Right lung (tissue), 5 donors: ENCODE data around the gene TWF2. TPM values are rescaled to one million over a fixed set of nuclear protein-coding genes. Genes with fewer than 3 reads are reported as not detected.

Experiments used
- DNase-seq, 2 donors: peaks; one replicate each; pipeline ENCODE4 v3.0.0-alpha.2; 2013
- polyA plus RNA-seq, 5 donors: library from polyadenylated mRNA; unstranded; fragments of 120-200 nt; gene quantifications; one replicate each; pipeline versions ENCODE4 v1.2.1 to v1.2.3, GENCODE V29; 2013; ENCODE audit warnings: inconsistent platforms in 1 of 5, low replicate concordance in 1 of 5; ENCODE audit not compliant: insufficient read length in 5 of 5, insufficient read depth in 1 of 5

Gene TWF2
- polyA plus RNA-seq, 5 donors = 25.5 to 45.0 (median 31.5) TPM

- no peak for DNase-seq
These were observed 23.5 kb upstream of the TWF2 start for GRCh38 chr3:52262447-52262846.

- DNase-seq = no peak
These were observed 20.5 kb upstream of the TWF2 start for GRCh38 chr3:52259448-52259847.

- DNase-seq = no peak
These were observed 20.1 kb upstream of the TWF2 start for GRCh38 chr3:52259035-52259434.

- DNase-seq = no peak
These were observed 19.0 kb upstream of the TWF2 start for GRCh38 chr3:52257911-52258310.

- no peak for DNase-seq
These were observed 17.7 kb upstream of the TWF2 start for GRCh38 chr3:52256622-52257021.

GRCh38 chr3:52256159-52256558 lies 17.2 kb upstream of the TWF2 start:
- no peak for DNase-seq

- no peak for DNase-seq
These were observed 15.7 kb upstream of the TWF2 start for GRCh38 chr3:52254608-52255007.

GRCh38 chr3:52253314-52254304 lies 14.7 kb upstream of the TWF2 start:
- no peak for DNase-seq

GRCh38 chr3:52250122-52250521 lies 11.2 kb upstream of the TWF2 start:
- DNase-seq = no peak

- no peak for DNase-seq
These were observed 10.7 kb upstream of the TWF2 start for GRCh38 chr3:52249683-52250082.

- DNase-seq = no peak
These were observed 10.0 kb upstream of the TWF2 start for GRCh38 chr3:52248816-52249547.

- no peak for DNase-seq
These were observed 9.2 kb upstream of the TWF2 start for GRCh38 chr3:52248165-52248541.

GRCh38 chr3:52247409-52248164 lies 8.6 kb upstream of the TWF2 start:
- DNase-seq = no peak

- no peak for DNase-seq
These were observed 7.9 kb upstream of the TWF2 start for GRCh38 chr3:52246728-52247408.

GRCh38 chr3:52246264-52246620 lies 7.3 kb upstream of the TWF2 start:
- no peak for DNase-seq

- DNase-seq = peak in 1 of 2 donors; percentile 56
These were observed 6.6 kb upstream of the TWF2 start, which contains the start of gene PPM1M for GRCh38 chr3:52245322-52246263. Gene PPM1M (plus strand): TSS chr3:52245759. CDS start chr3:52245825, 66 bp downstream.

GRCh38 chr3:52243791-52244628 lies 5.1 kb upstream of the TWF2 start:
- no peak for DNase-seq

- DNase-seq = no peak
These were observed 3.1 kb upstream of the TWF2 start for GRCh38 chr3:52242039-52242438.

GRCh38 chr3:52240886-52241370 lies 2.0 kb upstream of the TWF2 start:
- no peak for DNase-seq
